ENCODE measurements around the gene TBL1XR1. TPM values are rescaled to one million over a fixed set of nuclear protein-coding genes. Genes with fewer than 3 reads are reported as not detected.
"Not testable (repeated sequence)": the region's sequence is repeated elsewhere in the genome, so short reads cannot be mapped to it uniquely, and the experiment has no call there.

The TBL1XR1 gene
- total RNA-seq, 1 donor from 2014 or later = 124 TPM

DNA sequence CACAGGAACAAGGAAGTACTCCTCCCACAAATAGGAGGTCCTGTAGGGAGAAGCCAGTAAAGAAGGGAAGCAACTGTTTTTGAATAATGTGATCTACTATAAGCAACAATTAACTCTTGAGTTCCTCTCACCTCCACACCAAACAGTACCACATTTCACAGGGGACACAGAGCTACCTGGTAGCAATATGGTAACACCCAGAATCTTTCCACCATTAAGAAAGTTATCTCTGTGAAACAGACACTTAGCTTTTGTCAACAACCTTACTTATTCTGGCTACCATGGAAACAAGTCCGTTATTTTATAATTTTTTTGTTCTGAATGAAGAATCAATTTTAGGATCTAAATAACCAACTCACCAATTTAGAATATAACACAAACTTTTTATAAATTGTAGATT lies 49.5 kb downstream of the TBL1XR1 start:
- H3K27me3 ChIP-seq (ENCODE audit: control insufficient read depth in 3 of 3, insufficient read depth in 3 of 3, low read length in 3 of 3) = no peaks in the 10 kb centered on the region
- H3K9me3 ChIP-seq (ENCODE audit: control insufficient read depth in 3 of 3, low read length in 3 of 3) = no peaks in the 10 kb centered on the region
- H3K9ac ChIP-seq (ENCODE audit: low read depth in 1 of 3, low read length in 3 of 3) = no peak overlapping the region
- H3K4me1 ChIP-seq (ENCODE audit: control insufficient read depth in 3 of 3, insufficient read depth in 3 of 3, low read length in 3 of 3) = peaks cover 23 to 33% (median 32%) of the 10 kb centered on the region in 3 donors
- H3K4me3 ChIP-seq (ENCODE audit: low read length in 3 of 3) = no peak overlapping the region
- no peaks in the 10 kb centered on the region for H3K36me3 ChIP-seq (ENCODE audit: control insufficient read depth in 3 of 3, insufficient read depth in 3 of 3, low read length in 3 of 3)
- no peak overlapping the region for H3K27ac ChIP-seq (ENCODE audit: low read depth, low read length)

GRCh38 chr3:177146646-177147045 lies 50.6 kb downstream of the TBL1XR1 start:
- H3K27me3 ChIP-seq (ENCODE audit: control insufficient read depth in 3 of 3, insufficient read depth in 3 of 3, low read length in 3 of 3) = no peaks in the 10 kb centered on the region
- H3K9ac ChIP-seq (ENCODE audit: low read depth in 1 of 3, low read length in 3 of 3) = no peak overlapping the region
- H3K4me1 ChIP-seq (ENCODE audit: control insufficient read depth in 3 of 3, insufficient read depth in 3 of 3, low read length in 3 of 3) = peaks cover 25 to 41% (median 40%) of the 10 kb centered on the region in 3 donors
- H3K9me3 ChIP-seq (ENCODE audit: control insufficient read depth in 3 of 3, low read length in 3 of 3) = no peaks in the 10 kb centered on the region
- H3K27ac ChIP-seq (ENCODE audit: low read depth, low read length) = no peak overlapping the region
- H3K4me3 ChIP-seq (ENCODE audit: low read length in 3 of 3) = no peak overlapping the region
- no peaks in the 10 kb centered on the region for H3K36me3 ChIP-seq (ENCODE audit: control insufficient read depth in 3 of 3, insufficient read depth in 3 of 3, low read length in 3 of 3)

- H3K27me3 ChIP-seq (ENCODE audit: control insufficient read depth in 3 of 3, insufficient read depth in 3 of 3, low read length in 3 of 3) = no peaks in the 10 kb centered on the region
- no peaks in the 10 kb centered on the region for H3K9me3 ChIP-seq (ENCODE audit: control insufficient read depth in 3 of 3, low read length in 3 of 3)
- no peak overlapping the region for H3K9ac ChIP-seq (ENCODE audit: low read depth in 1 of 3, low read length in 3 of 3)
- H3K27ac ChIP-seq (ENCODE audit: low read depth, low read length) = no peak overlapping the region
- no peaks in the 10 kb centered on the region for H3K36me3 ChIP-seq (ENCODE audit: control insufficient read depth in 3 of 3, insufficient read depth in 3 of 3, low read length in 3 of 3)
- H3K4me3 ChIP-seq (ENCODE audit: low read length in 3 of 3) = no peak overlapping the region
- peaks cover 20 to 38% (median 35%) of the 10 kb centered on the region in 3 donors for H3K4me1 ChIP-seq (ENCODE audit: control insufficient read depth in 3 of 3, insufficient read depth in 3 of 3, low read length in 3 of 3)
Measured at GRCh38 chr3:177145954-177146353, 51.3 kb downstream of the TBL1XR1 start.

GRCh38 chr3:177145381-177145780 lies 51.9 kb downstream of the TBL1XR1 start:
- no peaks in the 10 kb centered on the region for H3K9me3 ChIP-seq (ENCODE audit: control insufficient read depth in 3 of 3, low read length in 3 of 3)
- H3K27ac ChIP-seq (ENCODE audit: low read depth, low read length) = no peak overlapping the region
- H3K27me3 ChIP-seq (ENCODE audit: control insufficient read depth in 3 of 3, insufficient read depth in 3 of 3, low read length in 3 of 3) = no peaks in the 10 kb centered on the region
- H3K4me3 ChIP-seq (ENCODE audit: low read length in 3 of 3) = no peak overlapping the region
- no peak overlapping the region for H3K9ac ChIP-seq (ENCODE audit: low read depth in 1 of 3, low read length in 3 of 3)
- H3K36me3 ChIP-seq (ENCODE audit: control insufficient read depth in 3 of 3, insufficient read depth in 3 of 3, low read length in 3 of 3) = no peaks in the 10 kb centered on the region
- peaks cover 16 to 34% (median 31%) of the 10 kb centered on the region in 3 donors for H3K4me1 ChIP-seq (ENCODE audit: control insufficient read depth in 3 of 3, insufficient read depth in 3 of 3, low read length in 3 of 3)

DNA sequence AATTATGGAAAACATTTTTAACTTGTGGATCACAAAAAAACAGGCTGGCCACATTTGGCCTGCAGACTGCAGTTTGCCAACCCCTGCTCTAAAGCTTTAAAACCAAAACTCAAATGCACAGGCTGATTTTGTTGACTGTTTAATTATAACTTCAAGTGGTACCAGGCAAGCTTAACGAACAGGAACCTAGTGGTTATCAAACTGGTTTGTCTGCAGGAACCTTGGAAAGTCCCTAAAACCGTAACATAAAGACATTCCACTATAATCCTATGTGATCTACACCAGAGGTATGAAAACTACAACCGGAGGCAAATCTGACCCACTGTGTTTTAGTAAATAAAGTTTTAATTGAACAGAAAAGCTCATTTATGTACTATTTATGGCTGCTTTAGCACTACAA lies 52.4 kb downstream of the TBL1XR1 start:
- Histone ChIP-seq H3K4me3 (ENCODE audit: low read length in 3 of 3) (no peak overlapping the region), H3K9me3 (ENCODE audit: control insufficient read depth in 3 of 3, low read length in 3 of 3) (no peaks in the 10 kb centered on the region), H3K27ac (ENCODE audit: low read depth, low read length) (no peak overlapping the region), H3K9ac (ENCODE audit: low read depth in 1 of 3, low read length in 3 of 3) (no peak overlapping the region), H3K36me3 (ENCODE audit: control insufficient read depth in 3 of 3, insufficient read depth in 3 of 3, low read length in 3 of 3) (no peaks in the 10 kb centered on the region), H3K27me3 (ENCODE audit: control insufficient read depth in 3 of 3, insufficient read depth in 3 of 3, low read length in 3 of 3) (no peaks in the 10 kb centered on the region), H3K4me1 (ENCODE audit: control insufficient read depth in 3 of 3, insufficient read depth in 3 of 3, low read length in 3 of 3) (peaks cover 12 to 29% (median 26%) of the 10 kb centered on the region in 3 donors)

GRCh38 chr3:177141899-177142646 lies 55.2 kb downstream of the TBL1XR1 start:
- no peak overlapping the region for H3K9ac ChIP-seq (ENCODE audit: low read depth in 1 of 3, low read length in 3 of 3)
- H3K27ac ChIP-seq (ENCODE audit: low read depth, low read length) = no peak overlapping the region
- H3K27me3 ChIP-seq (ENCODE audit: control insufficient read depth in 3 of 3, insufficient read depth in 3 of 3, low read length in 3 of 3) = no peaks in the 10 kb centered on the region
- H3K4me3 ChIP-seq (ENCODE audit: low read length in 3 of 3) = no peak overlapping the region
- no peaks in the 10 kb centered on the region for H3K36me3 ChIP-seq (ENCODE audit: control insufficient read depth in 3 of 3, insufficient read depth in 3 of 3, low read length in 3 of 3)
- no peaks in the 10 kb centered on the region for H3K9me3 ChIP-seq (ENCODE audit: control insufficient read depth in 3 of 3, low read length in 3 of 3)
- peaks cover 10 to 26% (median 20%) of the 10 kb centered on the region in 3 donors for H3K4me1 ChIP-seq (ENCODE audit: control insufficient read depth in 3 of 3, insufficient read depth in 3 of 3, low read length in 3 of 3)

DNA sequence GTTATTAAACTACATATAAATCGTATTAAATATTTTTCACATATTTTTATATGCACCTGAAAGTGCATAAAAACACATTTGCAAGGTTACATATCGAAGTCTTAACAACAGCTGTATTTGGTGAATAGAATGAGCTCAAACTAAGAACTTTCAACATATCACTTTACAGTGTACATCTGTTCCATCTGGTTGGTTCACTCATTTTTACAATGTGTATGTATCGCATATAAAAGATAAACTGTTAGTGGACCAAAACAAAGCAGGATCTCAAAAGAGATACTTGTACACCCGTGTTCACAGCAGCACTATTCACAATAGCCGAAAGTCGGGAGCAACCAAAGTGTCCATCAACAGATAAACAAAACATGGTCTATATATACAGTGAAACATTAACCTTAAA lies 55.8 kb downstream of the TBL1XR1 start:
- Histone ChIP-seq H3K4me1 (ENCODE audit: control insufficient read depth in 3 of 3, insufficient read depth in 3 of 3, low read length in 3 of 3) (peaks cover 10 to 26% (median 20%) of the 10 kb centered on the region in 3 donors), H3K4me3 (ENCODE audit: low read length in 3 of 3) (no peak overlapping the region), H3K9ac (ENCODE audit: low read depth in 1 of 3, low read length in 3 of 3) (no peak overlapping the region), H3K27me3 (ENCODE audit: control insufficient read depth in 3 of 3, insufficient read depth in 3 of 3, low read length in 3 of 3) (no peaks in the 10 kb centered on the region), H3K9me3 (ENCODE audit: control insufficient read depth in 3 of 3, low read length in 3 of 3) (no peaks in the 10 kb centered on the region), H3K27ac (ENCODE audit: low read depth, low read length) (no peak overlapping the region), H3K36me3 (ENCODE audit: control insufficient read depth in 3 of 3, insufficient read depth in 3 of 3, low read length in 3 of 3) (no peaks in the 10 kb centered on the region)

GRCh38 chr3:177139220-177139619 lies 58.1 kb downstream of the TBL1XR1 start:
- not testable (repeated sequence) for H3K27me3 ChIP-seq (ENCODE audit: control insufficient read depth in 3 of 3, insufficient read depth in 3 of 3, low read length in 3 of 3); H3K9me3 ChIP-seq (ENCODE audit: control insufficient read depth in 3 of 3, low read length in 3 of 3); H3K36me3 ChIP-seq (ENCODE audit: control insufficient read depth in 3 of 3, insufficient read depth in 3 of 3, low read length in 3 of 3); H3K4me3 ChIP-seq (ENCODE audit: low read length in 3 of 3); H3K9ac ChIP-seq (ENCODE audit: low read depth in 1 of 3, low read length in 3 of 3); H3K27ac ChIP-seq (ENCODE audit: low read depth, low read length)
- peaks cover 6 to 14% (median 11%) of the 10 kb centered on the region in 3 donors for H3K4me1 ChIP-seq (ENCODE audit: control insufficient read depth in 3 of 3, insufficient read depth in 3 of 3, low read length in 3 of 3)

DNA sequence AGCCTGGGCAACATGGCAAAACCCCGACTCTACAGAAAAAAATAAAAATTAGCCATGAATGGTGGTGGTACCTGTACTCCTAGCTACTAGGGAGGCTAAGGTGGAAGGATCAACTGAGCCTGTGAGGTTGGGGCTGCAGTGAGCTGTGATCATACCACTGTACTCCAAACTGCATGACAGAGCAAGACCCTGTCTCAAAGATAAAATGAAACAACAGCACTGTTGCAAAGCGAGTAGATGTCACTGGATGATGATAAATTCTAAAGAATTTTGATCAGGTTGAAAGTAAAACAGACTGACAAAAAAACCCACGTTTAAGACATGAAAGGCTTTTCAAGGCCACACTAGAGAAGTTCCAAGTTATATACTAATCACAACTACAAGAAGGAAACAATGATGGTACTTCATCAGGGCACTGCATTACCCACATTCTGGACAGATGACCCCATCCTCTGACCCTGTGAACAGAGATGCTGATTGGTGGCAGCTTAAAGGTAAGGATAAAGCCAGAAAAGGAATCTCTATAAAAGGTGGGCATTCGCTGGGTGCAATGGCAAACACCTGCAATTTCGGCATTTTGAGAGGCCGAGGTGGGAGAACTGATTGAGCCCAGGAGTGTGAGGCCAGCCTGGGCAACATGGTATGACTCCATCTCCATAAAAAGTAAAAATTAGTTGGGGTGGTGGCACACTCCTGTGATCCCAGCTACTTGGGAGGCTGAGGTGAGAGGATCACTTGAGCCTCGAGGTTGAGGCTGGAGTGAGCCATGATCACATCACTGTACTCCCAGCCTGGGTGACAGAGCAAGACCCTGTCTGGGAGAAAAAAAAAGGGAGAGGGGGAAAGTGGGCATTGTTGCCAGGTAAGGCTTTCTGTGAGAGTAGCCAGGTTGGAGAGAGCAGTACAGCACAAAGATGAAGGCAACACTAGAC lies 59.2 kb downstream of the TBL1XR1 start:
- H3K27me3 ChIP-seq (ENCODE audit: control insufficient read depth in 3 of 3, insufficient read depth in 3 of 3, low read length in 3 of 3) = no peaks in the 10 kb centered on the region
- H3K9ac ChIP-seq (ENCODE audit: low read depth in 1 of 3, low read length in 3 of 3) = no peak overlapping the region
- no peaks in the 10 kb centered on the region for H3K36me3 ChIP-seq (ENCODE audit: control insufficient read depth in 3 of 3, insufficient read depth in 3 of 3, low read length in 3 of 3)
- H3K4me3 ChIP-seq (ENCODE audit: low read length in 3 of 3) = no peak overlapping the region
- no peaks in the 10 kb centered on the region for H3K9me3 ChIP-seq (ENCODE audit: control insufficient read depth in 3 of 3, low read length in 3 of 3)
- H3K27ac ChIP-seq (ENCODE audit: low read depth, low read length) = no peak overlapping the region
- peaks cover 6 to 13% (median 11%) of the 10 kb centered on the region in 3 donors for H3K4me1 ChIP-seq (ENCODE audit: control insufficient read depth in 3 of 3, insufficient read depth in 3 of 3, low read length in 3 of 3)

DNA sequence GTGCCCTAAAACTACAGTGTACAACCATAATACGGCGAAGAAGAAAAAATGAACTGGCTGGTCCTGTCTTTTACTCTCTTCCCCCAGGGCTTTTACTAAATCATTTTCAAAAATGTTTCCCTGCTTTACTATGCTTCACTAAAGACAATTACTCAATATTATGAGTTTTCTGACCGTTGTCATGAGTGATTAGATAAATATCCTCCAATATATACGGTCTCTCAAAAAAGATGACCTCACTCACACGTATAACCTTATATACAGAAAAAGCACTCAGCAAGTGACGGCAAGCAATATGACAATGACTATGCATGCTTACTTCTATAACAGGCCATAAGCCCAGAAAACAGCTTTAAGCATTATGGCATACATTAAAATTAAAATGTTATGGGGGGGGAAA lies 60.5 kb downstream of the TBL1XR1 start:
- H3K27me3 ChIP-seq (ENCODE audit: control insufficient read depth in 3 of 3, insufficient read depth in 3 of 3, low read length in 3 of 3) = no peaks in the 10 kb centered on the region
- no peak overlapping the region for H3K9ac ChIP-seq (ENCODE audit: low read depth in 1 of 3, low read length in 3 of 3)
- no peak overlapping the region for H3K27ac ChIP-seq (ENCODE audit: low read depth, low read length)
- peaks cover 6 to 7% (median 7%) of the 10 kb centered on the region in 3 donors for H3K4me1 ChIP-seq (ENCODE audit: control insufficient read depth in 3 of 3, insufficient read depth in 3 of 3, low read length in 3 of 3)
- no peak overlapping the region for H3K4me3 ChIP-seq (ENCODE audit: low read length in 3 of 3)
- peaks cover 0 to 3% (median 0%) of the 10 kb centered on the region in 3 donors for H3K36me3 ChIP-seq (ENCODE audit: control insufficient read depth in 3 of 3, insufficient read depth in 3 of 3, low read length in 3 of 3)
- H3K9me3 ChIP-seq (ENCODE audit: control insufficient read depth in 3 of 3, low read length in 3 of 3) = no peaks in the 10 kb centered on the region

Measured in skeletal muscle tissue (tissue), 4 donors.